Activated CD4-positive, alpha-beta T cell treated with anti-CD3 and anti-CD28 coated beads for 1 hour (primary cell): Measurements from ENCODE around the gene PSMB3.
A peak's percentile ranks its signal among the peaks of the same experiment; 100 is the strongest.

Source experiments
- DNase-seq: peaks from one replicate; pipeline ENCODE4 v3.0.0-alpha.2; 2020

PSMB3 gene

GRCh38 chr17:38798614-38799500 is 46.3 kb downstream of the PSMB3 start:
- no peak for DNase-seq

GRCh38 chr17:38799501-38800236 is 47.1 kb downstream of the PSMB3 start, which contains the start of gene PIP4K2B:
Gene PIP4K2B, minus strand, starts transcription at chr17:38799556. Its CDS starts 132 bp downstream, at chr17:38799424.
- peak; percentile 71 for DNase-seq

- DNase-seq, result no peak
Observed at GRCh38 chr17:38800237-38800760, 47.8 kb downstream of the PSMB3 start.

- no peak for DNase-seq
Observed at GRCh38 chr17:38809828-38810227, 57.3 kb downstream of the PSMB3 start.
